Osteocyte (in vitro differentiated cells): ENCODE measurements around the gene GMEB2. TPM values are rescaled to one million over a fixed set of nuclear protein-coding genes. Genes with fewer than 3 reads are reported as not detected.
A peak's percentile ranks its signal among the peaks of the same experiment; 100 is the strongest.

Source experiments
- DNase-seq: peaks from one replicate; pipeline ENCODE4 v3.0.0; 2021; ENCODE audit warnings: mixed read lengths; ENCODE audit not compliant: unreplicated experiment; ENCODE audit errors: extremely low spot score
- H3K27ac Mint-ChIP-seq: one replicate; pipeline ENCODE4 v1.8.0; 2021; ENCODE audit warnings: mild to moderate bottlenecking, mixed read lengths; ENCODE audit not compliant: unreplicated experiment
- H3K27me3 Mint-ChIP-seq: one replicate; pipeline ENCODE4 v1.8.0; 2021; ENCODE audit warnings: mixed read lengths; ENCODE audit not compliant: unreplicated experiment
- H3K36me3 Mint-ChIP-seq: one replicate; pipeline ENCODE4 v1.8.0; 2021; ENCODE audit warnings: mixed read lengths; ENCODE audit not compliant: unreplicated experiment
- H3K4me1 Mint-ChIP-seq: one replicate; pipeline ENCODE4 v1.8.0; 2021; ENCODE audit warnings: mixed read lengths; ENCODE audit not compliant: unreplicated experiment
- H3K4me3 Mint-ChIP-seq: one replicate; pipeline ENCODE4 v1.8.0; 2021; ENCODE audit warnings: mild to moderate bottlenecking, moderate library complexity, mixed read lengths; ENCODE audit not compliant: unreplicated experiment
- H3K9me3 Mint-ChIP-seq: one replicate; pipeline ENCODE4 v1.8.0; 2021; ENCODE audit warnings: mixed read lengths; ENCODE audit not compliant: unreplicated experiment
- CTCF ChIP-seq: fragments of 200-600 bp; sonication (generic); IDR thresholded peaks from 2 replicates; pipeline ENCODE4 v1.5.0; 2021; ENCODE audit warnings: antibody characterized with exemption, mild to moderate bottlenecking, moderate library complexity
- total RNA-seq: library from RNA; stranded (reverse); gene quantifications from 2 replicates; pipeline ENCODE4 v1.2.1, GENCODE V29; 2021

GMEB2 gene
- total RNA-seq, 1 donor from 2014 or later: 12.1 TPM

GRCh38 chr20:63538204-63539091, 88.5 kb downstream of the GMEB2 start:
- H3K27me3 Mint-ChIP-seq: no peaks in the 10 kb centered on the region
- no peak overlapping the region for H3K4me3 Mint-ChIP-seq
- no peak for DNase-seq
- no peaks in the 10 kb centered on the region for H3K36me3 Mint-ChIP-seq
- H3K4me1 Mint-ChIP-seq: peaks cover 15% of the 10 kb centered on the region
- H3K27ac Mint-ChIP-seq: no peak overlapping the region
- no peaks in the 10 kb centered on the region for H3K9me3 Mint-ChIP-seq
- TF ChIP-seq CTCF: peak; percentile 20

Other genes with a start within 250 kb of the GMEB2 start
- gene KCNQ2, start 154.4 kb downstream of the GMEB2 start, total RNA-seq: not detected in 2 replicates
- 0.56 and 0.68 TPM in 2 replicates for gene EEF1A2, start 128.0 kb downstream of the GMEB2 start, total RNA-seq
- gene PPDPF, start 106.3 kb downstream of the GMEB2 start, total RNA-seq: 220 and 239 TPM in 2 replicates
- gene PTK6, start 89.7 kb downstream of the GMEB2 start, total RNA-seq: 0.13 TPM in 1 of 2 replicates, not detected in the other
- gene SRMS, start 79.4 kb downstream of the GMEB2 start, total RNA-seq: not detected in 2 replicates
- gene FNDC11, start 72.9 kb downstream of the GMEB2 start, total RNA-seq: 0.13 and 0.34 TPM in 2 replicates
- gene HELZ2, start 52.9 kb downstream of the GMEB2 start, total RNA-seq: 25.0 and 29.0 TPM in 2 replicates
- 32.0 and 33.2 TPM in 2 replicates for gene STMN3, start 26.3 kb upstream of the GMEB2 start, total RNA-seq
- gene RTEL1, start 31.2 kb upstream of the GMEB2 start, total RNA-seq: 34.1 and 35.5 TPM in 2 replicates
- gene TNFRSF6B, start 69.6 kb upstream of the GMEB2 start, total RNA-seq: 0.84 and 2.3 TPM in 2 replicates
- gene ARFRP1, start 80.9 kb upstream of the GMEB2 start, total RNA-seq: 46.1 and 46.7 TPM in 2 replicates
- gene ZGPAT, start 80.9 kb upstream of the GMEB2 start, total RNA-seq: 24.3 and 28.0 TPM in 2 replicates
- 9.4 and 12.5 TPM in 2 replicates for gene LIME1, start 109.6 kb upstream of the GMEB2 start, total RNA-seq
- gene SLC2A4RG, start 112.7 kb upstream of the GMEB2 start, total RNA-seq: 74.8 and 80.7 TPM in 2 replicates
- 20.5 and 20.9 TPM in 2 replicates for gene ZBTB46, start 204.2 kb upstream of the GMEB2 start, total RNA-seq
- not detected in 2 replicates for gene ABHD16B, start 234.4 kb upstream of the GMEB2 start, total RNA-seq
- gene TPD52L2, start 238.2 kb upstream of the GMEB2 start, total RNA-seq: 102 and 109 TPM in 2 replicates